Medulla oblongata (tissue), 1 donor: ENCODE measurements around the gene ATP6V1G3.
"Not testable (repeated sequence)": the region's sequence is repeated elsewhere in the genome, so short reads cannot be mapped to it uniquely, and the experiment has no call there.

Source experiments
- DNase-seq: peaks from one replicate; pipeline ENCODE4 v3.0.0-alpha.2; 2015; ENCODE audit errors: extremely low spot score

The ATP6V1G3 gene

DNA sequence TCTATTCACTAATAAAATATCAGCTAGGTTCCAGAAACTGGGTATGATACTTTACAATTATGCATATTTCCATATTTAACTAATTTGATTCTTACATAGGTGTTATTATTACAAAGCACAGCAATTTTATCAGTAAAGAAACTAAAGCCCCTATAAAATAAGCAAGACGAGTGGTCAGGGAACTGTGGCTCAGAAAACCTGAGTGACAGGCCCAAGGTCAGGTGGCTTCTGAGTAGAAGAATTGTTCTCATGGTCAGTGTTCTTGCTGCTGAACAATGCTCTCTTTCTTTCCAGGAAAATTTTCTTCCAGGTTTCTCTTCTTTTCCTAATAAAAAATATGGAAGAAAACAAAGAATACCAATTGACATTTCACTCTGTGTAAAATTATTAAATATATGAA, 2.2 kb upstream of the ATP6V1G3 start:
- DNase-seq = no peak

DNA sequence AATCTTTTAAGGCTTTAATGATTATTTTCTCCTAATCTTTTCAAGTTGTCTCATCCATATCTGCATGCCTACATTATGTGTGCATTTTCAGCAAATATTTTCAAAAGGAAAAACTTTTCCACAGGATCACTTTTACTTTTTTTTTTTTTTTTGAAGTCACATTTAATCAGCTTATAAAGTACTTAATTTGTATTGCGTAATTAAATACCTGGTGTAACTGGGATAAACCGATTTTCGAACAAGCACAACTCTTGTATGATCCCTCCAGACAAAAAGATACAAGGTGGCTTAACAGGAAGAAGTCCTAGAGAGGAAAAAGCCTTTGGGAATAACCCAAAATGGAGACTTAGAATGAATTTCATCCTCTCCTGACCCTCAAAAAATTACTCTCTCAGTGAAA, 1.3 kb upstream of the ATP6V1G3 start:
- DNase-seq = no peak

DNA sequence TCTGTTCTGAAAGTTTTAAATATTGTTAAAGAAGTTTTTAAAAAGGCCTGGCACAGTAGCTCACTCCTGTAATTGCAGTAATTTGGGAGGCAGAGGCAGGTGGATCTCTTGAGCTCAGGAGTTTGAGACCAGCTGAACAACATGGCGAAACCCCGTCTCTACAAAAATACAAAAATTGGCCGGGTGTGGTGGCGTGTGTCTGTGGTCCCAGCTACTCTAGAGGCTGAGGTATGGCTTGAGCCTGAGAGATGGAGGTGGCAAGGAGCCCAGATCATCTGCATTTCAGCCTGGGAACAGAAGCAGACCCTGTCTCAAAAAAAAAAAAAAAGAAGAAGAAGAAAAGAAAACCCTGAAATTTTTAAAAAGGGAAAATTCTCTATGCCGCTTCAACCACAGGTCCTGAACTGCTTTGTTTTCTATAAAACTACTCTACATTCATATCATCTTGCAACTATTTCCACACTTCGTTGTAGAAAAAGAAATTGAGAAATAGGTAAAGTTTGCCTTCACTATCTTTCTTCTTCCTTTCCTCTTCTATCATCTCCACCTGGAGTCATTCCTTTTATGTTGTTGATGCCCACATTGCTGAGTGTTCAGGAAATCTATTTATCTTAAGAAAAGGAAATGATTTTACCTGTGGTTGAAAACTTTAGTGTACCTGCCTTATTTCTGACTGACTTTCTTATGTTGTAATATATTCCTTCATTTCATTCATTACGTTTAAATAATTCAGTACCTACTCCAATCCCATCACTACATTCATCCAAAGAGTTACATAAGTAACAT, 1.7 kb downstream of the ATP6V1G3 start:
- DNase-seq = no peak

DNA sequence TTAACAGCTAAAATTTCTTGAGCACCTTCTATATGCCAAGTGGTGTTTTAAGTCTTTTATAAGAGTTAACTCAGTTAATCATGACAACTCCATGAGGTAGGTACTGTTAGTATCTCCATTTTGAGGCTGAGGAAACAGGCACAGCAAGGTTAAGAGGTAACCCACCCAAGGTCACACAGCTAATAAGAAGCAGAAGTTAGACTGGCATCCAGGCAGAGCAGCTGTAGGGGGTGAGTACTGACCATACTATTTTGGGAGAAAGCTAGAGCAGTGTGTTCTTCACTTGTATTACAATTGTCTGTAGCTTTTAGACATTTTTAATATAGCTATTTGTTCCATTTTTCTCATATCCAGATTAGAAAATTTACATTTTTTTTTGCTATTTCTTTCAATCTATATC, 4.8 kb downstream of the ATP6V1G3 start:
- no peak for DNase-seq

DNA sequence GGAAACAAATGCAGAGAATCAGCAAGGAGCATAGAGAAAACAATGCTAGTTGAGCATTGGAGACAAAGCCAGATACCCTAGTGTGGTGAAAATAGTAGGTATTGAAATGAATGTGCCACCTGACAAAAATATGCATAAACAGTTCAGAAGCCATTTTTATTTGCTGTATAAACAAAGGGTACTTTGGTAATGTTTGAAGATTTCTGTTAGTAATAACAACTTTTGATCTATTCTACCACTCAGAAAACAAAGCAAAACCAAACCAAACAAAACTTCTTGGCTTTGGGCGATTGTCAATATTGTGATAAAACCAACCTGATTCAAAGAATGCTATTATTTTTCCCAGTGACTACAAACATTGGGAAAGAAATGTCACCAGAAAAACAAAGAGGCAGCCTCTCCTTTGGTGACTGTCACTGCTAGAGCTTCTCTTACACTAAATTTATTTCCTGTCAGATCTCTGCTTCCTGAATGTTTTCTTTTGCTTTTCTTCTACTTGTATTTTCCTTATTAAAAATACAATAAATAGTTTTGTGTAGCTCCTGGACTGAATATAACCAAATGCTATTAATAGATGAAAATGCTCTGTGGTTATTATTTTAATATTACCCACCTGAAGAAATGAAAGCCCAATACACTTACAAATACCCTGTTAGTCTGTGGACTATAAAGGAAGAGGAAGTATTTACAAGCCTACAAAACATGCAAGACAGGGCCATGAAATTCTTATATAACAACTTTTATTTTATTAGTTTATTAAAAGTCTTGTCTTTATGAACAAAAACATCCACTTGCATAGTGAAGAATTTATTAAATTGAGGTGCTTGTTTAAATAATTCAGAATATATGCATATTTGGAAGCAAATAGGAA, 5.7 kb downstream of the ATP6V1G3 start:
- DNase-seq = no peak

DNA sequence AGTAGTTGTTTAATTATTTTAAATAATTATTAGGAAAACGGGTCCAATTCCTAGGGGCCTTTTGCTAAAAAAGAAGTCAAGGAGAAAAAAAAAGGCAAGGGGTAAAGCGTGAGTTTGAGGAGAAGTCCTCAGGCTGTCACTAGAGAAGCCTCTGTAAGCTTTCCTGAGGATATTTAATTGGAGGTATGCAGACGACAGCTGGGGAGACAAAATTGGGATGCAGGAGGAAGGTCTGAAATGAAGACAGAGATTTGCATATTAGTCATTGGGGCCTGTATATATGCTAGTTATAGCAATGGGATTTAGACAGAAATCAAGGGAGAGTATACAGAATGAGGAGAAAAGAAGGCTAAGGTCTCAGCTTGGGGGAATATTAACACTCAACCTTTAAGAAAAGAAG, 8.6 kb downstream of the ATP6V1G3 start:
- DNase-seq = no peak

DNA sequence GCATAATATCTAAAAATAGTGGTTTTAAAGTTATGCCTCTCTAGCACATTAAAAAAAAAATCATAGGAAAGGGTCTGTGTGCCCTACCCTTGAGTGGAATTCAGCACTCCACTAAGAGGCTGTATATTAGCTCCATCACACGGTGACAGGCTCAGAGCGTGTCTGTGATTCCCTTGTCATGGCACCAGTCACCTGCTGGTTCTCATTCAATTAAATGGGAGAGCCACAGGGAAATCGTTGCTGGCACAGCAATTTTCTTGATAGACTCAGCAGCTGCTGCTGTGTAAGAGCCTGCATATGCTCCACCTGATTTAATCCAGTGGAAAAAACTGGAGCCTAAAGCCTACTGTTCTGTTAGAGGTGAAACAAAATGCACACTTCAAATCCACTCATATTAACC, 9.5 kb downstream of the ATP6V1G3 start:
- DNase-seq = no peak

DNA sequence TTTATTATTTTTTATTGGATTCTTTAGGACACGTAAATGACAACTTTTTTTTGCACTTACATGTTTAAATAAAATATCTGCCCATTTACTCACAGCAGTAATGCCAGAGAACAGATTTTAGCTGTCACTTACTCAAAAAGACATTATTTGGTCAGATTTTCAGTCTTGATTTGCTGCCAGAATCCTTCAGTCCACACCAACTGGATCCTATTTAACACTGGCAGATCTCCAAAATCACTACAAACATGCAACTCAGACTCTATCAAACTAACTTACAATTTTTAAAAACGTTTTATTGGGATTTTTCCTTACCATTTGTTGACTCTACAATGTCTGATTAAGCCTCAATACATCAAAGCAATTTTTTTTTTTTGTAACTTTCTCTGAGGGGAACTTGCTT, 11.1 kb downstream of the ATP6V1G3 start:
- DNase-seq = no peak

DNA sequence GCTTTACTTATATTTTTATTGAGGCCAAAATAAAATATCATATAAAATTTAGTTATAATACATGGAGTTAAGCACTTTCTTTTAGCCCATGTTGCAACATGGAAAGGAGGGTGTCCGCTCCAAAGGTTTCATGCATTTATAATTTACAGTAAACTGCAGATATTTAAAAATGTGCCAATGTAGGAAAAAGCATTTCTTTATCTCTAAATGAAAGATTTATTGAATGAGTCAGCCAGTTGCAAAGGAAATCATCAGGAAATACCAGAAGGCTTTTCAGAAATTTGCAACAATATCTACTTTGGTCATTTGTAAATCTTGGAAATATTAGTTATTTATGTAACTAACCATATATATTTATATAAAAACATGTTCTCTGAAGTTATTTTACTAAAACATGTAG, 12.1 kb downstream of the ATP6V1G3 start:
- no peak for DNase-seq

DNA sequence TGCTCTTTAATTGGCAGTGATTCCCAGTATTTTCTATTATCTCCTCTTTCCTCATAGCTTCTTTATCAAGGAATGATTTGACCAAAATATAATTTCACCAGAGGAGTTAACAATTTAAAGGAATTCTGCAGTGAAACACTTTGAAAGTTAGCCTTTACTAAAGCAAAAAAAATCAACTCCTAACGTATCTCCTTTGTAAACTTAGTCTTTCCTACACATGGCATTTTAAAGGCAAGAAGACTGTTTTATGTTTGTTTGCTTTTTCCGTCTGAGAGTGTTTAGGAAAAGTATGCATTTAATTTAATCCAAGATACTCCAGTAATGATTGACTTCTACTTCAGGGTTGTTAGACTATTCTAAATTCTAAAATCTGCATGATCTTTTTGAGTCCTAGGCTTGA, 15.9 kb downstream of the ATP6V1G3 start:
- no peak for DNase-seq

DNA sequence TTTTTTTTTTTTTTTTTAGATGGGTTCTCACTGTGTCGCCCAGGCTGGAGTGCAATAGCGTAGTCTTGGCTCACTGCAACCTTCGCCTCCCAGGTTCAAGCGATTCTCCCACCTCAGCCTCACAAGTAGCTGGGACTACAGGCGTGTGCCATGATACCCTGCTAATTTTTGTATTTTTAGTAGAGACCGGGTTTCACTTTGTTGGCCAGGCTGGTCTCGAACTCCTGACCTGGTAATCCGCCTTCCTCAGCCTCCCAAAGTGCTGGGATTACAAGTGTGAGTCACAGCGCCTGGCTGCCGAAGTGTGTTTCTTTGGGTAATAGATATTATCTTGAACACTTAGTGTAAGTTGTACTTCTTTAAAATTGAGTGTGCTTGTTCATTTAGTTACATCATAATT, 16.4 kb downstream of the ATP6V1G3 start:
- not testable (repeated sequence) for DNase-seq

DNA sequence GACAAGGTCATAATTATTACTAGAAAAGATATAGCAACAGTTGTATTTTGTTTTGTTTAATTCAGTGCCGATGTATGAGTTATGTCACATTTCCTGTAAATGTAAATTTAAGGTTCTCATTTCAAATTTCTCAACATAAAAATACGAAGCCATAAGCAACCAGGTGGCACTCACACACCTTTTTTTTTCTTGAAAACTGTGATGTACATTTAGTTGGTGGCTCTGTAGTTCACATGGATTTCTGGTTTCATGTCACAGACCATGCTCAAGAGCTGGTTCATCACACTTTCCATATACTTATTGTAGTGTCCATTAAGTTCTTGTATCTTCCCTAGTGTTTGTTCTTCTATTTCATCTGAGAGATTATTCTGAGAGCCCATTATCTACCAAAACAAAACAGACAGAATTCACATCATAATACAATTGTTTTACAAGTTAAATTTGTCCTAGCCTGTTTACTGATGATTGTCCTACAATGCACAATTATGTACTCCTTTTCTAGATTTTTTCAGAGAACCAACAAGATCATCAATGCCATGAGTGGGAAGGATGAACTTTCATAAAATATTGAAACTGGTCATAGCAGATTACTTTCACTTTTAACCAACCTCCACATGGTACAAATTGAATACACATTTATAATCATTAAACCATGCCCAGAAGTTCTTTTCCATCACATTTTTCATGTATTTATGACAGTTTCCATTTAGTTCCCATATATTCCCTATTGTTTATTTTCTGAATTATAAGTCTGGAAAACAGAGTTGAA, 17.1 kb downstream of the ATP6V1G3 start:
- no peak for DNase-seq

DNA sequence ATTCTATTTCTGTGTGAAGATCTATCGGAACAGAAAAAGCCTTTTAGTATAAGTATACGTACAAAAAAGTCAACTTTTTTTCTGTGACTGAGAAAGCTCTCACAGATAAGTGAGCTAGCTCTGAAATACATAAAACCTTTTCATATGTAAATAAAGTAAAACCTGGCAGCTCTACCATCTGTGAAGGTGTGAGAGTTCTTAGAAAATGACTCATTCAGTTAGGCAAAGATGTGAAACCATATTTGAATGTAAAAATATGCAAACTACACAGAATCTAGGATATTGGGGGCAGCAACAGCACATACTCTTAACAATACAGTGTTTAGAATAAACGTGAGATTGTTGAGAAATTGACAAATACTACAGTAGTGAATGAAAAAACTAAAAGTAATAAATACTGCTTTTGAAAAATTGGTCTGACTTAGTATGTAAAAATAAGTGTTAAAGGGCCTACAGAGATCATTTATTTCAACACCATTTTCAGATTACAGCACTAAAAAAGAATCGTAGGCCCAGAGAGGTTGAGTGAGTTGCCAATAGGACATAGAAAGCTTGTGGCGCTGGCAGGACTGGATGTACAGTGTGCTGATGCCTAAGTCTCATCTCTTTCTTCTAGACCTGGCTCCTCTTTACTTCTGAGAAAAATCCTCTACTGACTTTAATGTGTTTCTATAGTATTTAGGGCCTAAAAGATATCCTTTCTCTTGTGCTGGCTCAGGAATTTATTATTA, 19.8 kb downstream of the ATP6V1G3 start:
- no peak for DNase-seq

DNA sequence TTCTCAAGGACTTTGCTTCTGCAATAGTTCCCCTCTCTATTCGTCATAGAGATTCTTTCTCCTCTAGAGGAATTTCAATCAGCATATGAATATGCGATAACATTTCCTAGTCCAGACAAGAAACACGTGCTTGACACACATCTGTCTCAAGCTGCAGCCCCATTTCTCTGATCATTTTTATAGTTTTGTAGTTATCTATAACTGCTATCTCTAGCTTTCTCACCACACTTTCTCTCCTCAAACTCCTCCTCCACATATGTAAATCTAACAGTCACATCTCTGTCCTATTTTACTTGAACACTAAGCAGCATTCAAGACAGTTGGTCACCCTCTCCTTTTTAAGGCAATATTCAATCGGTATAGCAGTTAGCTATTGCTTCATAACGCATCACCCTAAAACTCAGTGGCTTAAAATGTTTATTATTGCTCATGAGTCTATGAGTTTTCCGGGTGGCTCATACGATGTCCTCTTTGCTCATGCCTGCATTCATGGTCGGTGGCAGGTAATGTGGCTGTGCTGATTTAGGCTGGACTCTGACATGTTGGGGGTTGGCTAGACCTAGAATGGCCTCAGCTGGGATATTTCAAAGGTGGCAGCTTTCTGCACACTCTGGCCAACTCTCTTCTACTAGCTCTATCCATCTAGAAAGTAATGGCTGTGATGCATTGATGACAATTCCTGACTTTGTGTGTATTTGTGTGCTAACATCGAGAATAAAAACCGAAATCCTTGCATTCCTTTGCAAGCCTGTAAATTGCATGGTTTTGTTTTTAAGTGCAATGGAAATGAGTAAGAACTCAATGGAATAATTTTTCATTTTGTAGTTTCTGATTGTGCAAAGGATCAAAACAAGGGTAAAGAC, 20.6 kb downstream of the ATP6V1G3 start:
- no peak for DNase-seq

DNA sequence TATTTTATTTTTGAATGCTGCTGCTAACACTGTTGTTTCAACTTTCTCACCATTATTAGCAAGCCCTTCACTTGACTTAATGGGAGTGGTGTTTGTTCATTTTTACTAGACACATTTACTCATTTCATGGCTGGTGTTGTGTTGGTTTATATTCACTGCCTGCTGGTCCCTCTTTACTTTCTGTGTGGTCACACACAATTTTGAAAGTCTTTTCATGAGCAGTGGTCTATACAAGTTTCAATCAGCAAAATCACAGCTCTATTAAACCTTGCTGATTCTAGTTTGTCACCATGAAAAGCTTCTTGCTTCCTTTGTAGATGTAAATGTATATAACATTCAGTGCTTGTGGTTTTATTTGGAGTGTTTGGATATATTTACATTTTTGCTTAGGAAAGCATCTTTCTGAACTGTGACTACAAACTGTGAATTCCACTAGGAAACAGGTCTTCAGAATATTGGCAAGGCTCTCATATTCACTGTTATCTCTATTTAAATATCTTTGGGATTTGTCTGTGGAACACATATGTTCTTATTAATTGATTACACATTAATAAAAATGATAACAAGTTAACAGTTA, 22.8 kb downstream of the ATP6V1G3 start:
- DNase-seq = no peak

DNA sequence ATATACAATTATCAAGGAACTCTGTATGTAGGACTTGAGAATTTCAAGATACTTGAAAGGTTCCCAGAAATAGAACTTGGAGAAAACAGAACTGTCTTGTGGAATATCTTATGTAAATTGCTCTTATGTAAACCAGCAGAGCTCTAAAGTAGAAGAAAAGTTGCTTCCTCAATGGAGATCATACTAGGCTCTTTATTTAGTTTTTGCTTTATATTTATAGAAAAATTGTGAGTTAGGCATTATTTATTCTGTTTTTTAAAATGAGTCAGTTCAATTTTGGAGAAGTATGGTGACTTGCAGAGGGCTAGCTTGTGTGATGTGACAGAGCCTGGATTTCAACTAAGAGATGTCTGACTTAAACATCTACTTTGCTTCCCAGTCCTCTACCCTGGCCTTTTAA, 40.4 kb downstream of the ATP6V1G3 start:
- DNase-seq = no peak

DNA sequence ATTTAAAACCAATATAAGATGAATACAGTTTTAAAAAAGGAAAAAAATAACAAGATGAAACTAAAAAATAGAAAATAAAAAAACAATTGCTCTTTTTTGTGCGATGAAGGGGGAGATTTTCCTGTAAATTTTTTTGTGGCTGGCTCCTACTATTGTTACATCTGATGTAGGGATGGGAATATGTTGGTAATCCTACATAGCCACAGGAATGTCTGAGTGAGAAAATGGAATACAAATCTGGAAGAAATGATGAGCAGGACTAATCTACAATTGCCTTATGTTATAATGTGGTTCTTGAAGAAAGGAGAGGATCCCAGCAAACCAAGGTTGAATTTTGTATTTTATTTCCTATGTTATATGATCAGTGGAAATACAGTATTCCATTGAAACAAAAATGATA, 40.9 kb downstream of the ATP6V1G3 start:
- DNase-seq = no peak

DNA sequence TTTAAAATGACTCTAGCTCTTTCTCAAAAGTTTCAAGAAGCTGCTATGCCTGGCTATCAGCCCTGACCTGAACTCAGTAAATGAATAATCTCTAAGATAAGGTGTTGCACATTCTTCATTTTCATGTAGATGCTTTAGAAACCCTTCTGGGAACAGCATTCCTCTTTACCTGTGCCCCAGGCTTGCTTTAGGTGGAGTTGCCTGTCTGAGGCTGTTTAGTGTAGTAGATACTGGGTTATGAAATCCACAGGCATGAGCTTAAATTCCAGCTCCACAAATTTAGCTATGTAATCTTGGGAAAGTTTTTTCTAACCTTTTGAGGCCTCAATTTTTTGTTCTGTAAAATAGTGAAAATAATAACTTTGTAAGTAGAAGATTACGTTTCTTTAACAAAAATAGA, 41.6 kb downstream of the ATP6V1G3 start:
- no peak for DNase-seq

DNA sequence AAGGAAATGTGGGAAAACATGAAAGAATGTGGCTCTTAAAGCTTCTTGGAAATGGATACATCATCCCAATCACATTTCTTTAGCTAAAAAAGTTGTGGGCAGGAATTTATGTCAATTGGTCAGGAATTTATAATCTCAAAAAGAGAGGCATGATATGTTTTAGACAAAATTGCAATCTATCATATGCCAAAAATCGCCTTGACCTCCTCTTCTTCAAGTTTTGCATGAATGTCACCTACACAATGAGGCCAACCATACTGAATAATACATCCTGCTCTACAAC, 42.4 kb downstream of the ATP6V1G3 start:
- no peak for DNase-seq

DNA sequence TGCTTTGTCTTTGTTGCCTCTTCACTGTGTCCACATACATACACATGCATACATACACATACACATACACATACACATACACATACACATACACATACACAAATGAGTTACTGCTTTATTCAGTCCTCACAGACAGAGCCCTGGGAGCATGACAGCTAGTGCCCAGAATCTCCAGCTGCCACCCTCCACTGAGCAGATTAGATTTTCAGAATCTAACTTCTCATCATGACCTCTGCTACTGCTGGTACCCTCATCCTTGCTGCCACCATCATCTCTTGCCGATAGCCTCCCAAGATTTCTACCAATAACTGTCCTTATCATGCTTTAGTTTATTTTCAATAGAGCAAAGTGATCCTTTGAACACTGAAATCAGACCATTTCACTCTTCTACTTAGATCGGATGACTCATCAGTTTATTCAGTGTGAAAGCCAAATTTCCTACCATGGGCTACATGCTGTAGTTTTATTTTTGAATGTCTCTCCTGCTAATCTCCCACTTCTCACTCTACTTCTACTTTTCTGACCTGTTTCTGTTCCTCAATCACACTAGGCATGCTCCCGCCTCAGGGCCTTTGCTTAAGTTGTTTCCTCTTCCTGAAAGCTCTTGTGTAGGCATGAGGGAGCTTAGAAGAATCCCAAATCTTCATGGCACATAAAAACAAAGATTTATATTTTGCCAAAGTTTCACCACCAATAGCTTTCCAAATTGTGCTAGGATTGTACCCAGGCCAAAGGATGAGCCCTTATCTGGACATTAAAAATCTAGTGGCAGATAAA, 43.0 kb downstream of the ATP6V1G3 start:
- peak; percentile 76 for DNase-seq
